Measurements from ENCODE around the gene HMMR. TPM values are rescaled to one million over a fixed set of nuclear protein-coding genes. Genes with fewer than 3 reads are reported as not detected.
"Not testable (repeated sequence)": the region's sequence is repeated elsewhere in the genome, so short reads cannot be mapped to it uniquely, and the experiment has no call there.

The HMMR gene
- total RNA-seq, 3 donors from 2014 or later (not counting 1 experiment from before 2014, with no cell fraction given), result 0.42 to 0.70 (median 0.63) TPM

DNA sequence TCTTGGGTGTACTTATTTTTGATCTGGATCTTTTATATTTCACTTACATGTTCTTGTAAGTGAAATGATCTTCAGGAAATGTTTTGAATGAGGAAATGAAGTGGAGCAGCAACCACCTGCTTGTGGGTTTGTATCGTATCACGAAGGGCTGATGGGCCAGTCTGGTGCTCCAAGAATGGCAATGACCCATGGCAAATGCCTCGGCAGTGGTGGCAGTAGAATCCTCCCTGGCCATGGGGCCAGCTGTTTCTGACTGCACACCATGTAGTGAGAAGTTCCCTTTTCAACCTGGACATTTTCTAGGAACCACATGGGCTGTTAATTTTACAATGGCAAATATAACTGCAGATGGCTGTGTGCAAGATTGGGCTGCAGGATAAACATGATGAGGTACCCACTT is 74.9 kb downstream of the HMMR start:
- peaks cover 8% of the 10 kb centered on the region in 2 donors for H3K27me3 Mint-ChIP-seq (ENCODE audit: low read depth in 2 of 2)
- intact Hi-C loops (cut with micrococcal nuclease), result no loop called here
- 53% methylated on average over 3 of the region's 3 CpGs for WGBS (ENCODE audit: insufficient coverage)
- Histone ChIP-seq H3K4me3 (ENCODE audit: low read length) (no peak overlapping the region), H3K27me3 (ENCODE audit: control insufficient read depth, insufficient read depth, low read length) (peaks cover 4% of the 10 kb centered on the region), H3K27ac (ENCODE audit: low read length) (no peak overlapping the region), H3K4me1 (ENCODE audit: control insufficient read depth, insufficient read depth, low read length) (no peaks in the 10 kb centered on the region), H3K36me3 (ENCODE audit: control insufficient read depth, insufficient read depth, low read length) (no peaks in the 10 kb centered on the region), H3K9me3 (ENCODE audit: control insufficient read depth, insufficient read depth, low read length) (no peaks in the 10 kb centered on the region)
- DNase-seq (no peak), ATAC-seq (no peak)
- no peaks in the 10 kb centered on the region for H3K9me3 Mint-ChIP-seq
- H3K36me3 Mint-ChIP-seq, result no peaks in the 10 kb centered on the region
- no peak overlapping the region for H3K4me3 Mint-ChIP-seq
- no peak overlapping the region for H3K27ac Mint-ChIP-seq
- no peak for TF ChIP-seq CTCF (IDR thresholded peaks at IDR 0.05)
- no peaks in the 10 kb centered on the region for H3K4me1 Mint-ChIP-seq

- H3K4me1 ChIP-seq (ENCODE audit: control insufficient read depth, insufficient read depth, low read length); DNase-seq; H3K27ac ChIP-seq (ENCODE audit: low read length); intact Hi-C loops (cut with micrococcal nuclease); ATAC-seq; H3K36me3 Mint-ChIP-seq; H3K9me3 ChIP-seq (ENCODE audit: control insufficient read depth, insufficient read depth, low read length); H3K36me3 ChIP-seq (ENCODE audit: control insufficient read depth, insufficient read depth, low read length); H3K27me3 ChIP-seq (ENCODE audit: control insufficient read depth, insufficient read depth, low read length); H3K27ac Mint-ChIP-seq; H3K9me3 Mint-ChIP-seq; H3K4me3 ChIP-seq (ENCODE audit: low read length); H3K4me1 Mint-ChIP-seq; H3K4me3 Mint-ChIP-seq: not testable (repeated sequence)
- no CpG with 5 or more reads among the region's 3 CpGs for WGBS (ENCODE audit: insufficient coverage)
- peaks cover 8 to 18% of the 10 kb centered on the region in 2 donors for H3K27me3 Mint-ChIP-seq (ENCODE audit: low read depth in 2 of 2)
Measured at GRCh38 chr5:163536442-163536841, 76.0 kb downstream of the HMMR start.

DNA sequence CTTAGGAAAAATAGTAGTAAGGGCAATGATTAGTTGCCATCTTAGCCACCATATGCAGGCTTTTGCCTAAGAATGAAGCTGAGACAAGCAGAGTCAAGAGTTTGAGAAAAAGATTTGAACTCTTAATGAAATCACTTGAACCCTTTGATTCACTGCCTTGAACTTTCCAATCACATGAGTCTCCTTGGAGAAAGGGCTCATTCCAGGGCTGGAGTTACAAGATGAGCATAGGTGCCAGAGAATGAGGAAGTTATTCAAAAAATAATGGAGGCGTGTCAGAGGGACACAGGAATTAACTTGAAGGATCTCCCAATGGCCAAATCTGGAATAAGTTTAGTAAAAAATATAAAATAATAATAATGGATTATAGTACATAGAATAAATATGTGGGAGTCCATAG is 80.3 kb downstream of the HMMR start:
- no peaks in the 10 kb centered on the region for H3K9me3 Mint-ChIP-seq
- H3K27me3 Mint-ChIP-seq (ENCODE audit: low read depth in 2 of 2), result peaks cover 5 to 11% of the 10 kb centered on the region in 2 donors
- Histone ChIP-seq H3K27ac (ENCODE audit: low read length) (no peak overlapping the region), H3K4me3 (ENCODE audit: low read length) (no peak overlapping the region), H3K36me3 (ENCODE audit: control insufficient read depth, insufficient read depth, low read length) (no peaks in the 10 kb centered on the region), H3K27me3 (ENCODE audit: control insufficient read depth, insufficient read depth, low read length) (peaks cover 9% of the 10 kb centered on the region), H3K9me3 (ENCODE audit: control insufficient read depth, insufficient read depth, low read length) (no peaks in the 10 kb centered on the region), H3K4me1 (ENCODE audit: control insufficient read depth, insufficient read depth, low read length) (no peaks in the 10 kb centered on the region)
- H3K27ac Mint-ChIP-seq, result no peak overlapping the region
- WGBS (ENCODE audit: insufficient coverage), result 71% methylated on average over 1 of the region's 1 CpG
- DNase-seq, result no peak
- H3K4me1 Mint-ChIP-seq, result no peaks in the 10 kb centered on the region
- TF ChIP-seq CTCF (IDR thresholded peaks at IDR 0.05), result no peak
- H3K36me3 Mint-ChIP-seq, result no peaks in the 10 kb centered on the region
- no peak for ATAC-seq
- H3K4me3 Mint-ChIP-seq, result no peak overlapping the region
- intact Hi-C loops (cut with micrococcal nuclease), result no loop called here

Other genes starting within 250 kb of the HMMR start
- 100 to 1,000 TPM in 1 of 3 donors, 10 to 100 TPM in 2; 71.7 to 100 (median 78.7) TPM for gene CCNG1, start 23.0 kb upstream of the HMMR start, total RNA-seq
- 10 to 100 TPM; 13.2 to 24.7 (median 21.7) TPM for gene NUDCD2, start 530 bp upstream of the HMMR start, total RNA-seq
- 10 to 100 TPM; 68.5 to 99.0 (median 80.7) TPM for gene MAT2B, start 45.0 kb downstream of the HMMR start, total RNA-seq

All from natural killer cell (primary cell).